ENCODE measurements around the gene NEK4. TPM values are rescaled to one million over a fixed set of nuclear protein-coding genes. Genes with fewer than 3 reads are reported as not detected.

NEK4 gene
- total and polyA plus RNA-seq, 10 of the 15 experiments (the other 5 are each of a cell fraction or from before 2014, with no cell fraction given) = 7.0 to 29.1 (median 16.4) TPM

DNA sequence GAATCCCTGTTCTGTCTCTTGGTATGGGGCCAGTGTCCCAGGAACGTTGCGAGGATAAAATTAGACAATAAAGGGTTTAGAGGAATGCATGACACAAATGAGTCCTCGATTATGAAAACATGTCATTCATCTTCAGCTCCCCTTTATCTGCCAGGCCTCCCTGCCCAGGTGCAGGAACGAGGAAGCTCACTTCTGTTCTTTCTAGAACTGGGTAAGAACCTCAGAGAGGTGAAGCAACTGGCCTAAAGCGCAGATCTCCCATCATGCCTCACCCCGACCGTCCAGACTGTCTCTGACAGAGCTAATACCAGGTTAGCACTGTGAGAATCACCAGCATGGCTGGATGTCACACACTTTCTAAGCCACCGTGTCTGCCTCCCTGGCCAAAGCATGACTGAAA is 5.1 kb upstream of the NEK4 start:
- in situ Hi-C loops (cut with MboI) = no loop called here

More for the DNA sequence above, 5.1 kb upstream of the NEK4 start:
- Histone ChIP-seq H3K27ac (ENCODE audit: control insufficient read depth, insufficient read depth) (no peak overlapping the region), H3K9me3 (replicated peaks; ENCODE audit: control insufficient read depth, insufficient read depth, low read length) (no peaks in the 10 kb centered on the region), H3K27me3 (replicated peaks in 1 of 2; ENCODE audit: control insufficient read depth in 2 of 2, insufficient read depth in 2 of 2, low read length in 1 of 2) (no peaks in the 10 kb centered on the region), H4K20me1 (ENCODE audit: control insufficient read depth, insufficient read depth) (no peaks in the 10 kb centered on the region), H3K4me3 (no peak overlapping the region), H3K36me3 (ENCODE audit: control insufficient read depth in 2 of 2, insufficient read depth in 2 of 2, low read length in 1 of 2) (no peaks in the 10 kb centered on the region), H3K79me2 (ENCODE audit: control insufficient read depth, insufficient read depth, low read length) (no peaks in the 10 kb centered on the region), H2AFZ (ENCODE audit: control insufficient read depth, low read depth, low read length) (no peak overlapping the region; the same call in 1 of the 2 replicates), H3K9ac (ENCODE audit: control insufficient read depth, insufficient read depth, low read length) (no peak overlapping the region), H3K4me2 (ENCODE audit: control insufficient read depth, insufficient read depth) (no peak overlapping the region), H3K4me1 (ENCODE audit: control insufficient read depth, insufficient read depth, low read length) (peaks cover 11% of the 10 kb centered on the region)
- DNase-seq (ENCODE audit: low read depth, low spot score) (no peak), ATAC-seq (no peak), FAIRE-seq (no peak)
- WGBS (ENCODE audit: insufficient coverage, insufficient replicate concordance, low lambda C conversion rate, missing lambda C conversion rate) = 46% methylated on average over 8 of the region's 8 CpGs
- ChIA-PET SMC1A (ENCODE audit: uncharacterized antibody, unreplicated experiment) (no interaction called here), POLR2A (interaction anchor here (0.6 kb wide), 1 partner anchor 21 kb away, joined by 4 read pairs; no protein-coding TSS in a partner anchor), CTCF (no interaction called here), RAD21 (ENCODE audit: unreplicated experiment) (no interaction called here)
- no TSS peak for BruUV-seq (replicated peaks)
- TF ChIP-seq ZBED1 (IDR thresholded peaks at IDR 0.05; ENCODE audit: borderline replicate concordance) (no peak), ASH2L (IDR thresholded peaks at IDR 0.05; ENCODE audit: borderline replicate concordance, low read depth) (no peak), EP300 (IDR thresholded peaks at IDR 0.05; ENCODE audit: borderline replicate concordance in 1 of 2, control insufficient read depth in 1 of 2, low read depth in 2 of 2, low read length in 2 of 2) (no peak), NFYA (IDR thresholded peaks at IDR 0.05; ENCODE audit: borderline replicate concordance, low read depth, low read length) (no peak), RFX5 (IDR thresholded peaks at IDR 0.05; ENCODE audit: low read depth, low read length) (no peak), RELA (IDR thresholded peaks at IDR 0.05; ENCODE audit: borderline replicate concordance, partially characterized antibody) (no peak), NFYB (IDR thresholded peaks at IDR 0.05; ENCODE audit: insufficient read depth, low read depth, low read length) (no peak), SPI1 (IDR thresholded peaks at IDR 0.05; ENCODE audit: borderline replicate concordance, insufficient read depth, low read depth, low read length) (no peak), PAX5 (IDR thresholded peaks at IDR 0.05; ENCODE audit: borderline replicate concordance, low read depth, low read length) (no peak), HDAC6 (IDR thresholded peaks at IDR 0.05; ENCODE audit: unreplicated experiment) (no peak), CHD4 (IDR thresholded peaks at IDR 0.05) (no peak), POLR2AphosphoS2 (IDR thresholded peaks at IDR 0.05; ENCODE audit: low read depth, low read length) (no peak), ZSCAN29 (IDR thresholded peaks at IDR 0.05) (no peak), HDGF (IDR thresholded peaks at IDR 0.05) (no peak), FOS (IDR thresholded peaks at IDR 0.05; ENCODE audit: borderline replicate concordance, extremely low read depth, insufficient read length) (no peak), SIN3A (IDR thresholded peaks at IDR 0.05; ENCODE audit: low read depth, low read length) (no peak), NFIC (IDR thresholded peaks at IDR 0.05; ENCODE audit: low read depth, low read length) (no peak)
- intact Hi-C loops (cut with micrococcal nuclease; ENCODE audit: unreplicated experiment) = no loop called here

Measured in GM12878 (cell line).